ENCODE data around the gene EPG5. TPM values are rescaled to one million over a fixed set of nuclear protein-coding genes. Genes with fewer than 3 reads are reported as not detected.

EPG5 gene
- total and polyA plus RNA-seq, 10 of the 15 experiments (the other 5 are each of a cell fraction or from before 2014, with no cell fraction given): 1.9 to 27.7 (median 9.0) TPM

DNA sequence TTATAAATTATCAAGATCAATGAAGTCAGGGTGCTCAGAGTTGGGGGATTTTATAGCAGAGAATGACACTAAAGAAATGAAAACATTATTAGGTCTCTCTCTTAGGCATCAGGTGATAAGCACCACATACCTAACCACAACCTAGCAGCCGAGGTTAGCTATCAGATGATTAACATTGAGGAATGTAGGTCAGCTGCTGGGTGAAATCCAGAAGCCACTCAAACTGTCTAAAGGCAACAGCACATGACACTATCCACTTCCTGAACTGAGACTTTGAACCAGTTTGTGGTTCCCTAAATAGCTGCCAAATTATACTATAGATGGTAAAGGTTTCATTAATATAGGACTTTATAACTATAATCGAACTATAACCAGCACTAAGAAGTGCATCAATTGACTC, 4.7 kb downstream of the EPG5 start (continued):
- TF ChIP-seq, protein P1, sequence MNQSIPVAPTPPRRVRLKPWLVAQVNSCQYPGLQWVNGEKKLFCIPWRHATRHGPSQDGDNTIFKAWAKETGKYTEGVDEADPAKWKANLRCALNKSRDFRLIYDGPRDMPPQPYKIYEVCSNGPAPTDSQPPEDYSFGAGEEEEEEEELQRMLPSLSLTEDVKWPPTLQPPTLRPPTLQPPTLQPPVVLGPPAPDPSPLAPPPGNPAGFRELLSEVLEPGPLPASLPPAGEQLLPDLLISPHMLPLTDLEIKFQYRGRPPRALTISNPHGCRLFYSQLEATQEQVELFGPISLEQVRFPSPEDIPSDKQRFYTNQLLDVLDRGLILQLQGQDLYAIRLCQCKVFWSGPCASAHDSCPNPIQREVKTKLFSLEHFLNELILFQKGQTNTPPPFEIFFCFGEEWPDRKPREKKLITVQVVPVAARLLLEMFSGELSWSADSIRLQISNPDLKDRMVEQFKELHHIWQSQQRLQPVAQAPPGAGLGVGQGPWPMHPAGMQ (IDR thresholded peaks at IDR 0.05; ENCODE audit: borderline replicate concordance): no peak
- TF ChIP-seq BCL11A (IDR thresholded peaks at IDR 0.05; ENCODE audit: low read depth, low read length) (no peak), GABPA (IDR thresholded peaks at IDR 0.05; ENCODE audit: low read depth) (no peak), SPI1 (IDR thresholded peaks at IDR 0.05; ENCODE audit: borderline replicate concordance, insufficient read depth, low read depth, low read length) (peak; percentile 35; the same call in 1 of the 2 replicates), RELA (IDR thresholded peaks at IDR 0.05; ENCODE audit: borderline replicate concordance, partially characterized antibody) (no peak), CEBPB (IDR thresholded peaks at IDR 0.05; ENCODE audit: borderline replicate concordance in 1 of 2, low read depth in 2 of 2, low read length in 2 of 2) (no peak), TARDBP (IDR thresholded peaks at IDR 0.05; ENCODE audit: borderline replicate concordance) (no peak), EED (IDR thresholded peaks at IDR 0.05; ENCODE audit: low read depth) (no peak), NR2C2 (IDR thresholded peaks at IDR 0.05; ENCODE audit: borderline replicate concordance, control insufficient read depth, insufficient read length, low read depth) (no peak), MEF2B (IDR thresholded peaks at IDR 0.05; ENCODE audit: partially characterized antibody, poor library complexity, severe bottlenecking) (peak; percentile 36), SIN3A (IDR thresholded peaks at IDR 0.05; ENCODE audit: low read depth, low read length) (no peak), BHLHE40 (IDR thresholded peaks at IDR 0.05; ENCODE audit: borderline replicate concordance in 1 of 2, low read depth in 2 of 2, low read length in 1 of 2) (peak; percentile 83 to 90), CHD1 (IDR thresholded peaks at IDR 0.05; ENCODE audit: low read depth, low read length) (no peak), HDAC6 (IDR thresholded peaks at IDR 0.05; ENCODE audit: unreplicated experiment) (no peak), EGR1 (IDR thresholded peaks at IDR 0.05; ENCODE audit: borderline replicate concordance in 1 of 2, low read depth in 2 of 2, low read length in 2 of 2) (no peak), HCFC1 (IDR thresholded peaks at IDR 0.05; ENCODE audit: low read length) (no peak)
- TF ChIP-seq, protein P2, sequence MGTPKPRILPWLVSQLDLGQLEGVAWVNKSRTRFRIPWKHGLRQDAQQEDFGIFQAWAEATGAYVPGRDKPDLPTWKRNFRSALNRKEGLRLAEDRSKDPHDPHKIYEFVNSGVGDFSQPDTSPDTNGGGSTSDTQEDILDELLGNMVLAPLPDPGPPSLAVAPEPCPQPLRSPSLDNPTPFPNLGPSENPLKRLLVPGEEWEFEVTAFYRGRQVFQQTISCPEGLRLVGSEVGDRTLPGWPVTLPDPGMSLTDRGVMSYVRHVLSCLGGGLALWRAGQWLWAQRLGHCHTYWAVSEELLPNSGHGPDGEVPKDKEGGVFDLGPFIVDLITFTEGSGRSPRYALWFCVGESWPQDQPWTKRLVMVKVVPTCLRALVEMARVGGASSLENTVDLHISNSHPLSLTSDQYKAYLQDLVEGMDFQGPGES (IDR thresholded peaks at IDR 0.05): no peak
- TF ChIP-seq, protein P3, sequence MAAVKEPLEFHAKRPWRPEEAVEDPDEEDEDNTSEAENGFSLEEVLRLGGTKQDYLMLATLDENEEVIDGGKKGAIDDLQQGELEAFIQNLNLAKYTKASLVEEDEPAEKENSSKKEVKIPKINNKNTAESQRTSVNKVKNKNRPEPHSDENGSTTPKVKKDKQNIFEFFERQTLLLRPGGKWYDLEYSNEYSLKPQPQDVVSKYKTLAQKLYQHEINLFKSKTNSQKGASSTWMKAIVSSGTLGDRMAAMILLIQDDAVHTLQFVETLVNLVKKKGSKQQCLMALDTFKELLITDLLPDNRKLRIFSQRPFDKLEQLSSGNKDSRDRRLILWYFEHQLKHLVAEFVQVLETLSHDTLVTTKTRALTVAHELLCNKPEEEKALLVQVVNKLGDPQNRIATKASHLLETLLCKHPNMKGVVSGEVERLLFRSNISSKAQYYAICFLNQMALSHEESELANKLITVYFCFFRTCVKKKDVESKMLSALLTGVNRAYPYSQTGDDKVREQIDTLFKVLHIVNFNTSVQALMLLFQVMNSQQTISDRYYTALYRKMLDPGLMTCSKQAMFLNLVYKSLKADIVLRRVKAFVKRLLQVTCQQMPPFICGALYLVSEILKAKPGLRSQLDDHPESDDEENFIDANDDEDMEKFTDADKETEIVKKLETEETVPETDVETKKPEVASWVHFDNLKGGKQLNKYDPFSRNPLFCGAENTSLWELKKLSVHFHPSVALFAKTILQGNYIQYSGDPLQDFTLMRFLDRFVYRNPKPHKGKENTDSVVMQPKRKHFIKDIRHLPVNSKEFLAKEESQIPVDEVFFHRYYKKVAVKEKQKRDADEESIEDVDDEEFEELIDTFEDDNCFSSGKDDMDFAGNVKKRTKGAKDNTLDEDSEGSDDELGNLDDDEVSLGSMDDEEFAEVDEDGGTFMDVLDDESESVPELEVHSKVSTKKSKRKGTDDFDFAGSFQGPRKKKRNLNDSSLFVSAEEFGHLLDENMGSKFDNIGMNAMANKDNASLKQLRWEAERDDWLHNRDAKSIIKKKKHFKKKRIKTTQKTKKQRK (IDR thresholded peaks at IDR 0.05; ENCODE audit: low read depth, low read length): no peak
- TF ChIP-seq, protein P4, sequence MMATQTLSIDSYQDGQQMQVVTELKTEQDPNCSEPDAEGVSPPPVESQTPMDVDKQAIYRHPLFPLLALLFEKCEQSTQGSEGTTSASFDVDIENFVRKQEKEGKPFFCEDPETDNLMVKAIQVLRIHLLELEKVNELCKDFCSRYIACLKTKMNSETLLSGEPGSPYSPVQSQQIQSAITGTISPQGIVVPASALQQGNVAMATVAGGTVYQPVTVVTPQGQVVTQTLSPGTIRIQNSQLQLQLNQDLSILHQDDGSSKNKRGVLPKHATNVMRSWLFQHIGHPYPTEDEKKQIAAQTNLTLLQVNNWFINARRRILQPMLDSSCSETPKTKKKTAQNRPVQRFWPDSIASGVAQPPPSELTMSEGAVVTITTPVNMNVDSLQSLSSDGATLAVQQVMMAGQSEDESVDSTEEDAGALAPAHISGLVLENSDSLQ (IDR thresholded peaks at IDR 0.05): peak; percentile 59; the same call in 1 of the 2 replicates
- TF ChIP-seq, protein P5, sequence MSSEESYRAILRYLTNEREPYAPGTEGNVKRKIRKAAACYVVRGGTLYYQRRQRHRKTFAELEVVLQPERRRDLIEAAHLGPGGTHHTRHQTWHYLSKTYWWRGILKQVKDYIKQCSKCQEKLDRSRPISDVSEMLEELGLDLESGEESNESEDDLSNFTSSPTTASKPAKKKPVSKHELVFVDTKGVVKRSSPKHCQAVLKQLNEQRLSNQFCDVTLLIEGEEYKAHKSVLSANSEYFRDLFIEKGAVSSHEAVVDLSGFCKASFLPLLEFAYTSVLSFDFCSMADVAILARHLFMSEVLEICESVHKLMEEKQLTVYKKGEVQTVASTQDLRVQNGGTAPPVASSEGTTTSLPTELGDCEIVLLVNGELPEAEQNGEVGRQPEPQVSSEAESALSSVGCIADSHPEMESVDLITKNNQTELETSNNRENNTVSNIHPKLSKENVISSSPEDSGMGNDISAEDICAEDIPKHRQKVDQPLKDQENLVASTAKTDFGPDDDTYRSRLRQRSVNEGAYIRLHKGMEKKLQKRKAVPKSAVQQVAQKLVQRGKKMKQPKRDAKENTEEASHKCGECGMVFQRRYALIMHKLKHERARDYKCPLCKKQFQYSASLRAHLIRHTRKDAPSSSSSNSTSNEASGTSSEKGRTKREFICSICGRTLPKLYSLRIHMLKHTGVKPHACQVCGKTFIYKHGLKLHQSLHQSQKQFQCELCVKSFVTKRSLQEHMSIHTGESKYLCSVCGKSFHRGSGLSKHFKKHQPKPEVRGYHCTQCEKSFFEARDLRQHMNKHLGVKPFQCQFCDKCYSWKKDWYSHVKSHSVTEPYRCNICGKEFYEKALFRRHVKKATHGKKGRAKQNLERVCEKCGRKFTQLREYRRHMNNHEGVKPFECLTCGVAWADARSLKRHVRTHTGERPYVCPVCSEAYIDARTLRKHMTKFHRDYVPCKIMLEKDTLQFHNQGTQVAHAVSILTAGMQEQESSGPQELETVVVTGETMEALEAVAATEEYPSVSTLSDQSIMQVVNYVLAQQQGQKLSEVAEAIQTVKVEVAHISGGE (CRISPR knock-in tag; IDR thresholded peaks at IDR 0.05): no peak
